ENCODE results near the gene TLE4. TPM values are rescaled to one million over a fixed set of nuclear protein-coding genes. Genes with fewer than 3 reads are reported as not detected.
"Not testable (repeated sequence)": the region's sequence is repeated elsewhere in the genome, so short reads cannot be mapped to it uniquely, and the experiment has no call there.

The TLE4 gene
- total RNA-seq, 2 donors from 2014 or later, result 17.9 to 54.7 TPM

- intact Hi-C loops (cut with DNase I), result no loop called here
- Histone ChIP-seq H3K36me3 (replicated peaks in 1 of 2; ENCODE audit: insufficient read depth in 1 of 2, low read depth in 2 of 2) (no peaks in the 10 kb centered on the region), H3K27me3 (no peaks in the 10 kb centered on the region), H3K9me3 (no peaks in the 10 kb centered on the region), H3K4me3 (no peak overlapping the region), H3K27ac (no peak overlapping the region), H3K4me1 (no peaks in the 10 kb centered on the region)
- TF ChIP-seq CTCF (IDR thresholded peaks at IDR 0.05) (no peak), POLR2A (IDR thresholded peaks at IDR 0.05) (no peak)
- no peak for ATAC-seq
- WGBS, 2 donors, result 66 to 68% methylated on average over 4 of the region's 4 CpGs
- DNase-seq, result no peak
Observed at GRCh38 chr9:79742110-79742721, 170.5 kb downstream of the TLE4 start.

GRCh38 chr9:79744521-79744920, 172.8 kb downstream of the TLE4 start:
- Histone ChIP-seq H3K27me3 (no peaks in the 10 kb centered on the region), H3K4me1 (no peaks in the 10 kb centered on the region), H3K9me3 (no peaks in the 10 kb centered on the region), H3K4me3 (no peak overlapping the region), H3K27ac (no peak overlapping the region), H3K36me3 (replicated peaks in 1 of 2; ENCODE audit: insufficient read depth in 1 of 2, low read depth in 2 of 2) (no peaks in the 10 kb centered on the region)
- no peak for ATAC-seq
- intact Hi-C loops (cut with DNase I), result no loop called here
- TF ChIP-seq POLR2A (IDR thresholded peaks at IDR 0.05) (no peak), CTCF (IDR thresholded peaks at IDR 0.05) (no peak)
- 81 to 90% methylated on average over 6 of the region's 6 CpGs for WGBS, 2 donors
- DNase-seq, result no peak

- Histone ChIP-seq H3K9me3 (no peaks in the 10 kb centered on the region), H3K4me3 (no peak overlapping the region), H3K4me1 (no peaks in the 10 kb centered on the region), H3K27ac (no peak overlapping the region), H3K36me3 (replicated peaks in 1 of 2; ENCODE audit: insufficient read depth in 1 of 2, low read depth in 2 of 2) (no peaks in the 10 kb centered on the region), H3K27me3 (no peaks in the 10 kb centered on the region)
- WGBS, 2 donors, result 81 to 84% methylated on average over 4 of the region's 4 CpGs
- DNase-seq (no peak), ATAC-seq (no peak)
- intact Hi-C loops (cut with DNase I), result no loop called here
- TF ChIP-seq POLR2A (IDR thresholded peaks at IDR 0.05) (no peak), CTCF (IDR thresholded peaks at IDR 0.05) (no peak)
Observed at GRCh38 chr9:79745752-79746336, 174.1 kb downstream of the TLE4 start.

- H3K36me3 ChIP-seq (replicated peaks in 1 of 2; ENCODE audit: insufficient read depth in 1 of 2, low read depth in 2 of 2); H3K27me3 ChIP-seq; ATAC-seq; intact Hi-C loops (cut with DNase I); H3K9me3 ChIP-seq; H3K4me3 ChIP-seq; H3K4me1 ChIP-seq; H3K27ac ChIP-seq; DNase-seq: not testable (repeated sequence)
- 83 to 100% methylated on average over 1 of the region's 1 CpG for WGBS, 2 donors
Observed at GRCh38 chr9:79751895-79752466, 180.2 kb downstream of the TLE4 start.

GRCh38 chr9:79756414-79756813, 184.6 kb downstream of the TLE4 start:
- Histone ChIP-seq H3K4me3 (no peak overlapping the region), H3K4me1 (no peaks in the 10 kb centered on the region), H3K9me3 (peaks cover 0 to 4% (median 0%) of the 10 kb centered on the region in 3 donors), H3K27ac (no peak overlapping the region), H3K36me3 (replicated peaks in 1 of 2; ENCODE audit: insufficient read depth in 1 of 2, low read depth in 2 of 2) (no peaks in the 10 kb centered on the region), H3K27me3 (no peaks in the 10 kb centered on the region)
- ATAC-seq, result no peak
- intact Hi-C loops (cut with DNase I), result no loop called here
- TF ChIP-seq POLR2A (IDR thresholded peaks at IDR 0.05) (no peak), CTCF (IDR thresholded peaks at IDR 0.05) (no peak)
- 64 to 72% methylated on average over 2 of the region's 2 CpGs for whole genome bisulfite sequencing, 2 donors
- no peak for DNase-seq
